NCI-H2107 treated with DMSO at 0.1 percent for 48 hours (cell line): ENCODE data around the gene HTR6.
"Not testable (repeated sequence)": the region's sequence is repeated elsewhere in the genome, so short reads cannot be mapped to it uniquely, and the experiment has no call there.

Experiments used
- DNase-seq: peaks from one replicate; lab custom pipeline; 2025; ENCODE audit not compliant: unreplicated experiment; lab: John Stamatoyannopoulos, UW

HTR6 gene

DNA sequence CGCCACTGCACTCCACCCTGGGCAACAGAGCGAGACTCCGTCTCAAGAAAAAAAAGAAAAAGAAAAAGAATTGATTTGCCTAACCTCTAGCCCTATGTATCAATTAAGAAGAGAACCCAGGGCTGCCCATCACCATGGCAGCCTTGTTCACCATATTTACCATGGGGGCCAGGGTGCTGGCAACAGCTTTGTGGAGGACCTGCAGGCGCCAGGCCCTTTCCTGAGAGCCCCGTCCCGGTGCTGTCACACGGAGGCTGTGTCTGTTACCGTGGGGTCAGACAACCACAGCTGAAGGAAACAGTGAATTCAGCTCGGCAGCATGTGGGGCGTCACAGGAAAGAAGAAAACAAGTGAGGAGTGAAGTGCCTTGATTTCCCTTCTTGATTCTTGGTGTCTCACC lies 27.1 kb upstream of the HTR6 start:
- no peak for DNase-seq

- DNase-seq = not testable (repeated sequence)
Measured at GRCh38 chr1:19639228-19639627, 25.4 kb upstream of the HTR6 start.

DNA sequence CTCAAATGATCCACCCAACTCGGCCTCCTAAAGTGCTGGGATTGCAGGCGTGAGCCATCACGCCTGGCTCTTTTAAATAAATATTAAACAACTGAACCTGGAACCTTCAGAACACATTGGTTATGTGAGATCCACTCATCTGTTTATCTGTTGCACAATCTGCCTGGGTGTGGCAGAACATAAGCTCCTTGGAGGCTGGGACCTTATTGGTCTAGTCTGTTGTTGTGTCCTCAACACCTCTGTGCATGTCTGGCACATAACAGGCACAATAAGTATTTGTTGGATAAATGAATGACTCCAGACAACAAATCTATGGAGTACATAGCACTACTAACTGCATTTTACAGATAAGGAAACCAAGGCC lies 24.7 kb upstream of the HTR6 start:
- DNase-seq = no peak

- DNase-seq = no peak
Measured at GRCh38 chr1:19640363-19641316, 24.0 kb upstream of the HTR6 start.

DNA sequence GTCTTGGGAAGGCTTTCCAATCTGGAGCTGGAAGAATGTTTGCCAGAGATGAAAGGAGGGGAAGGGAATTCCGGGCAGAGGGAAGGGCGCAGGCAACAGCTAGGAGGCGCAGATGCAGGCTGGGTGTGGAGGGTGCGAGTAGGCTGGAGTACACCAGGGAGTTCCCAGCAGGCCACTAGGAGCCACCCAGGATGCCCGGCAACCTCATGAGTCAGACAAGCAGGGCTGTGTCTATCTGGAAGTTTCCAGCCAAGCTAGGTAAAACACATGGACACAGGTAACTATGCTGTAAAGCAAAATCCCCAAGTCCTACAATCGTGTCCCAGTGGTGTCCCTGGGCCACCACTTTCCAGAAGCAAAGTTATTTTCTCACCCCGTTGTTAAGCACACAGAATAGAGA lies 21.6 kb upstream of the HTR6 start:
- no peak for DNase-seq

- DNase-seq = no peak
Measured at GRCh38 chr1:19643602-19644394, 20.9 kb upstream of the HTR6 start, which contains the start of gene NBL1. Gene NBL1, plus strand, starts transcription at chr1:19644311. Its CDS starts 10,720 bp downstream, at chr1:19655031.

- DNase-seq = no peak
Measured at GRCh38 chr1:19644395-19644680, 20.3 kb upstream of the HTR6 start.

DNA sequence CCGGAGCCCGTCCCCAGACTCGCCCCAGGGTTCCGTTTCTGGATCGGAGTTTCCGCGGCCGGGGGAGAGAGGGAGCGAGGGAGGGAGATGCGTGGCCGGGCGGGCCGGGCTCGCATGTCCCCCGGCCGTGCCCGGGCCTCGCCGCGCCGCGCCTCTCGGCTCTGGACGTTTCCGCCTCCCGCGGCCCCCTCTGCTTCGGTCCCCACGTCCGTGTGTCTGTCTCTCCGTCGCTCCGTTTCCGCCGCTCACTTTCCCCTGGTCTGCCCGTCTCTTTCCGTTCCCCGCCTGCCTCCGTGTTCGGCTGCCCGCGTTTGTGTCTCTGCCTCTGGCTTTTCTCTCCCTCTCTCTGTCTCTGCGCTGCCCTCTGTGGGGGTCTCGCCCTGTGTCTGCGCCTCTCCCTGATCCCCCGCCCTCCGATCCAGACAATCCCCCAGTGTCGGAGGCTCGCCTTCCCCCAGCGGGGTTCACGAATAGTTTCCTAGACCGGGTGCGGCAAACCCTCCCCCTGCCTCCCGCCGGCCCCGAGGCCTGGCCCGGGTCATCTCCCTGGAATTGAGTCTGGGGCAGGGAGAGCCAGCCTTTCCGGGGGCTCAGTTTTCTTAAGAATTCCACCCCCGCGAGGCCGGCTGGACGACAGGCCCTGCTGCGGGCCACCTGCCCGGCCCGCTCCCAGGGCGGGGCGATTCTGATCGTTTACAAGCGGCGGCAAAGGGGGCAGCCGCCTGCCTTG lies 19.8 kb upstream of the HTR6 start:
- DNase-seq = no peak

- DNase-seq = no peak
Measured at GRCh38 chr1:19645411-19646251, 19.0 kb upstream of the HTR6 start.

DNA sequence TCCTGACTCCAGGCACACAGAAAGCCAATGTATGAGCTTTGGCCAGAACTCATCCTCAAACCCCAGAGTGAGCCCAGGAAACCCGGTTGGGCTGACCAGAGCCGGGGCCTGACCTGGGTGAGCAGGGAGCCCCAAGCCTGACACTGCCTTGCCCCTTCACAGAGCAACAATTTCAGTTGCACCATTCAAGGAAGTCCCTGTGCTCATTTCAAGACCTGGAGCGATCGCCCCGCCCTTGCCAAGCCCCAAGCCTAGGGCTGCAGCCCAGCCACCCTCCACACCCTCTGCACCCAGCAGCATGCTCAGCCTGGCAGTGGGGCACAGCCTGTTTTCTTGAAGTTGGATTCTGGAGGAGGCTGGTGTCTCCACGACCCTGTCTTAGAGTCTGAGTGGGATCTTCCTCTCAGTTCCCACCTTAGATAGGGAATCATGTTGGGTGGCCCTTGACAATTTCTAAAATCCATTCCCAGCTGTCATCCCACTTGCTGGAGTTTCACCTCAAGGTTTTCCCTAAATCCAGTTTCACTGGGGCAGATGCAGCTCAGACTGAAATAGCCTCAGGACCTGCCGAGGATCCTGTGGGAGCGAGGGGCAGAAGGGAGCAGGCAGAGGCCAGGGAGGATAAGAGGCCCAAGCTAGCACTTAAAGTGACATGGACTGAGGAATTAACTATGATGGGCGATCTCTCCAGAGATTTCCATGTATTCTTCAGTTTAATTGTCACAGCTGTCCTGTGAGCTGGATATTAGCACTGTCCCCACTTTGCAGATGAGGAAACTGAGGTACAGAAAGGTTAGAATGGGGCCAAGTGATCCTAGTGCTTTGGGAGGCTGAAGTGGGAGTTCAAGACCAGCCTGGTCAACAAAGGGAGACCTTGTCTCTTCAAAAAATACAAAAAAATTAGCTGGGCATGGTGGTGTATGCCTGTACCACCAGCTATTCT lies 18.0 kb upstream of the HTR6 start:
- DNase-seq = no peak

GRCh38 chr1:19647643-19648042 lies 17.0 kb upstream of the HTR6 start:
- DNase-seq = no peak

GRCh38 chr1:19648239-19648638 lies 16.4 kb upstream of the HTR6 start:
- no peak for DNase-seq

GRCh38 chr1:19648689-19649088 lies 16.0 kb upstream of the HTR6 start:
- DNase-seq = no peak

DNA sequence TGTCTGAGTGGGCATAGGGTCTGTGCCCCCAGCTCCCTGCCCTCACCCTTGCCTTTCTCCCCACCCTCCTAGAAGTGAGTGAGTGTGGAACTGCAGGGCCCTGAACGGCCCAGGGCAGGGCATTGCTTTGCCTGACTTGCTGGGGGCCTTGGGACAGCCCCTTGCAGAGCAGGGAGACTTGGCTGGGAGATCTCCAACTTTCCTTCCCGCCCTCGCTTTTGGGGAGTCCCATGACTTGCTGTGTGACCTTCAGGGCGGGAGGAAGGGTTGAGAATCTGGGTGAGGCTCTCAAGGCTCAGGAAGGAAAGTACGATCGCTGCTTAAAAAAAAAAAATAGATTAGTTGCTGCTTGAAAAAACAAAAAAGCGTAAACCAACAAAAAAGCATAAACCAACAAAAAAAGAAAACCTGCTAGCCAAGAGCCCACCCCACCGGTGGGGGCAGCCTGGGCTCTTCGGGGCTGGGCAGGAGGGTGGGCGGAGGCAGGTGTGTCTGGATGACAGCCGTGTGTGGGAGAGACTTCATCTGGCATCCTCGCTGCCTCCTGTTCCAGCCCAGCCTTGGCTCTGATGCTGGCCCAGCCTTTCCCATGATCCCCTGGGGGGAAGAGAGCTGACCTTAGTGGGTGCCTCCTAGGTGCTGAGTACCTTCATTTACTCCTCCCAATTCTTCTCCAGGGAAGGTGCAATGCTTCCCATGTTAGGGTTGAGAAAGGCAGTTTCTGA lies 14.1 kb upstream of the HTR6 start:
- no peak for DNase-seq

- no peak for DNase-seq
Measured at GRCh38 chr1:19651141-19651737, 13.4 kb upstream of the HTR6 start.

DNA sequence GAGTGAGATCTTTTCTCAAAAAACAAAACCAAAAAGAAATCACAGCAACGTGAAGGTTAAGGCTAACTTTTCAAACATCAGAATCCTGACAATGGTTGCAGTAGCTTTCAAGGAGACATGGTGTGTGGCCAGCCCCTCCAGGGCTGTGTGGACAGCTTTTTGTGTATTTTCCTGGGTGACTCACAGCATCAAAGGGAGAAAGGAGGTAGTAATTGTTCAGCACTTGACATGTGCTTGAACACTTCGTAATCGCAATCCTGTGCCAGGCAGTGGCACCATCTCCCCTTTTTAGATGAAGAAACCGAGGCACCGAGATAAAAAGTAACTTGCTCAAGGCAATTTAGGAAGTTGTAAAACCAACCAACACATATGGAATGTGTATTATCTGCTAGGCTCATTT lies 10.3 kb upstream of the HTR6 start:
- no peak for DNase-seq

DNA sequence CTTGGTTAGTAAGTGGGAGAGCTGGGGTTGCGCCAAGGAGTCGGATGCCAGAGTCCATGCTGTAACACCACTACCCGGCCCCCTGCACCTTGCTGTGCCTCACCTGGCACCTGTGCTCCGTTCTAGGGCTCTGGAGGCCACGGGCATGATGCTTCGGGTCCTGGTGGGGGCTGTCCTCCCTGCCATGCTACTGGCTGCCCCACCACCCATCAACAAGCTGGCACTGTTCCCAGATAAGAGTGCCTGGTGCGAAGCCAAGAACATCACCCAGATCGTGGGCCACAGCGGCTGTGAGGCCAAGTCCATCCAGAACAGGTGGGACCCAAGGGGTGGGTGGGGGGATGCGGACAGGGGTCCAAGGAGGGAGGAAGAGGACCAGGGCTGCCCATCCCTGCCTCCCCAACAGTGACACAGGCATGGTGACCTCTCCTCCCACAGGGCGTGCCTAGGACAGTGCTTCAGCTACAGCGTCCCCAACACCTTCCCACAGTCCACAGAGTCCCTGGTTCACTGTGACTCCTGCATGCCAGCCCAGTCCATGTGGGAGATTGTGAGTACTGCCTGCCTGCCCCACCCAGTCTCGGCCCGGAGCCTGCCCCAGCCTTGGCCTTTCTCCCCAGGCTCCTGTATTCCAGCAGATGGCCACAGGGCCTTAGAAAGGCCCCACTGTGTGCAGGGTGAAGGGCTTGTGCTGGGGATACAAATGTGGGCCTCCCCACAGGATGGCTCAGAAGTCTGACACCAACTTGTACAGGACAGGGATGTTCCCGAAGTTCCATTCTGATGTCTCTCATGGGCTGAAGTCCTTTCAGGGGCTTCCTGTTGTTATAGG lies 9.6 kb upstream of the HTR6 start:
- no peak for DNase-seq

- DNase-seq = no peak
Measured at GRCh38 chr1:19655718-19656080, 9.0 kb upstream of the HTR6 start.
